HG02884 (cell line): ENCODE data around the gene TMEM106C.

ENCODE experiments used
- ATAC-seq: cut with Tn5 transposase; IDR thresholded peaks from one replicate; pipeline ENCODE4 v1.9.1; 2021; ENCODE audit warnings: mild to moderate bottlenecking, moderate library complexity; ENCODE audit not compliant: unreplicated experiment

The TMEM106C gene

GRCh38 chr12:47963340-47964040 is at the start of gene TMEM106C:
TSS of gene TMEM106C (plus strand) at chr12:47963596. CDS start at chr12:47964237, 641 bp downstream.
- ATAC-seq = peak; percentile 88

DNA sequence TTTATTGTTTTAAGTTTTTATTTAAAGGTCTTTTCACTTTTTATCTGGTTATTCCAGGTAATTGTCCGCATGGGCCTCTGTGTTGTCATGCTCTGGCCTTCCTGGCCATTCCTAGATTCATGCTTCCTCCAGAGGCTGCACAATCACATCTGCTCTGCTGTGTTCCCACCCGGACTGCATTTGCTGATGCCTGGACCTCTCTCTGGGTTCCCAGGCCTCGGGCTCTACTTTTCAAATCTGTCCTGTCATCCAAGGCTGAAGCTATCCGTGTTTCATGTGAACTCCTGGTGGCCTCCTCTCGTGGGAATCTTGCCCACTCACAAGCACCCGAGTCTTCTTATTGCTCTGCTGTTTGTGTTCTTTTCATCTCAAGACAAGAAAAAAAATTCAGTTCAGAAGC is 42.5 kb upstream of the TMEM106C start:
- ATAC-seq = no peak

DNA sequence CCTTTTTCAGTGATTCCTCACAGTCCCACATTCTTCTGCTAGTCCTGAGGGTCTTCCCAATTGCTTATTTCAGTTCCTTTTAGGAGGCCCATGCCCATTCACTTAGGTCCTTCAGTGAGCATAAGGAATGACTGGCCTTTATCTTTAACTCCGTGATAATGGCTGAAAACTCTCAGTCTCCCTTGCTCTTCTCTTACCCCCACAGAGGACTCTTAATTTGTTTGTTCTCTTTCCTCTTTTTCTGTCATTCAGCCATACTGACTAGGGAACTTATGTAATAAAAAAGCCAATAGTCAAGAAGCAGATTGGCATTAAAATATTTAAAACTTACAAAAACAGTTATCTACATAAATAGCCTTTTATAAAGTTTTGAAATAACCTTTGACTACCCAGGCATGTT is 41.5 kb upstream of the TMEM106C start:
- ATAC-seq = no peak

GRCh38 chr12:47927346-47927745 is 36.0 kb upstream of the TMEM106C start:
- no peak for ATAC-seq

- ATAC-seq = no peak
Measured at GRCh38 chr12:47930634-47931033, 32.8 kb upstream of the TMEM106C start.

GRCh38 chr12:47931187-47931586 is 32.2 kb upstream of the TMEM106C start:
- ATAC-seq = no peak

- no peak for ATAC-seq
Measured at GRCh38 chr12:47935184-47935583, 28.2 kb upstream of the TMEM106C start.

DNA sequence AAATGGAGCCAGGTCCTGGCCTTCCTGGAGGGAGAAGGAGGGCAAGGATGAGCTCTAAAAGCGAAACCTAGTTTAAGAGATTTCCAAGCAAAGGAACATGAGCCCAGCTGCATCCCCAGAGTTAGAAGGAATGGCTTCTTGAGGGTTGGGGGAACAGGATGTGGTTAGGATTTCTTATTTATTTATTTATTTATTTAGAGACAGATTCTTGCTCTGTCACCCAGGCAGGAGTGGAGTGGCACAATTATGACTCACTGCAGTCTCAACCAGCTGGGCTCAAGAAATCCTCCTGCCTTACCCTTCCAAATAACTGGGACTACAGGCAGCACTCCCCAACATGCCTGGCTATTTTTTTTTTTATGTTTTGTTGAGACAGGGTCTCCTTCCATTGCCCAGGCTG is 25.3 kb upstream of the TMEM106C start:
- ATAC-seq = no peak

- no peak for ATAC-seq
Measured at GRCh38 chr12:47938594-47938993, 24.8 kb upstream of the TMEM106C start.

GRCh38 chr12:47939009-47939601 is 24.3 kb upstream of the TMEM106C start:
- no peak for ATAC-seq

- no peak for ATAC-seq
Measured at GRCh38 chr12:47940773-47941474, 22.5 kb upstream of the TMEM106C start.

GRCh38 chr12:47941475-47941780 is 22.0 kb upstream of the TMEM106C start:
- ATAC-seq = no peak

DNA sequence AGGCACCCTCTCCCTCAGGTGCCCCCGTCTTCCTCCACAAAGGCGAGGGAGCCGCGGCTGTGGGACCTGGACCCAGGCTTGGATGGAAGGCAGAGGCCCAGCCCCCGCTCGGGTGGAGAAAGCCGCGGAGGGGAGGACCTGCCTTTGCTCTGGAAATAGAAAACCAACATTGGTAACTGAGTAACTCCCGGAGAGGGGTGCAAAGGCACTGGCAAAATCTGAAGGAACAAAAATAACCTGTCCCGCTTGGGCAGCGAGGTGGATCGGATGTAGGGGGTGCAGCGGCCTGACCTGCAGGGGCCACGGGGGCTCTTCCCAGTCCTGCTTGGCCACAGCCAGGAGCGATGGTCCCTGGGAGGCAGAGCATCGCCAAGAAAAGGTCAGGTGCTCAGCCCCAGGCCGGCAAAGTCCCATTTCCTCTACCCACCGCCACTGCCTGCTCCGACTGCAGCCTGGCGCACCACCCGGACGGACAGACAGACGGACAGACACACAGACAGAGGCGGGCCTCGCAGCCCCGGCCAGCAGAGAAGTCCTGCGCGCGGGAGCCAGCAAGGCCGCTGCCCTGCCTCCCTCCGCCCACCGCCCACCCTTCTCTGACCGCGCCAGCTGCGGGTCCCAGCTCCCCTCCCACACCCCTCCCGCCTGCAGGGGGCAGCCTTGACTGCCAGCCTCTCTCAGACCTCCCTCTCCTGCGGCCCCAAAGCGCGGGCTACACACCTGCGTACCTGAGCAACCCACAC is 21.4 kb upstream of the TMEM106C start:
- ATAC-seq = no peak

DNA sequence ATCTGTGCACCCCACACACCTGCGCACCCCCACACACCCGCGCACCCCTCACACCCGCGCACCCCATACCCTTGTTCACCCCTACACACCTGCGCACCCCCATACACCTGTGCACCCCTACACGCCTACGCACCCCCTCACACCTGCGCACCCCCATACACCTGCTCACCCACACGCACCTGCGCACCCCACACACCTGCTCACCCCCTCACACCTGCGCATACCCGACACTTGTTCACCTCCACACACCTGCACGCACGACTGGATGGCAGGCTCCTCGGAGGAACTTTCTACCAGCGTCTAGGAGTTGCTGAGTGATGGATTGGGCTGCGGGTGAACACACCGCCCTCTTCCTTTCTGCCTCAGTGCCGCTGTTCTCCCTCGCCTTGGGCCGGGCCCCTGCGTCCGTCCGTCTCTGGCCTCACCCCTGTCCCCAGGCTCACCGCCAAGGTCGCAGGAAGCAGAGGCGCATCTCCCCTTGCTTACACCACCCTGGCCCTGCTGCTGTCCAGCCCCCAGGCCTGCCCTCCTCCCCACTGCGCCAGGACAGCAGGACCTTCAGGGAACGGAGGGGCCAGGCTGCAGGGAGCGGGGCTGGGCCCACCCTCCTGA is 20.7 kb upstream of the TMEM106C start:
- no peak for ATAC-seq

DNA sequence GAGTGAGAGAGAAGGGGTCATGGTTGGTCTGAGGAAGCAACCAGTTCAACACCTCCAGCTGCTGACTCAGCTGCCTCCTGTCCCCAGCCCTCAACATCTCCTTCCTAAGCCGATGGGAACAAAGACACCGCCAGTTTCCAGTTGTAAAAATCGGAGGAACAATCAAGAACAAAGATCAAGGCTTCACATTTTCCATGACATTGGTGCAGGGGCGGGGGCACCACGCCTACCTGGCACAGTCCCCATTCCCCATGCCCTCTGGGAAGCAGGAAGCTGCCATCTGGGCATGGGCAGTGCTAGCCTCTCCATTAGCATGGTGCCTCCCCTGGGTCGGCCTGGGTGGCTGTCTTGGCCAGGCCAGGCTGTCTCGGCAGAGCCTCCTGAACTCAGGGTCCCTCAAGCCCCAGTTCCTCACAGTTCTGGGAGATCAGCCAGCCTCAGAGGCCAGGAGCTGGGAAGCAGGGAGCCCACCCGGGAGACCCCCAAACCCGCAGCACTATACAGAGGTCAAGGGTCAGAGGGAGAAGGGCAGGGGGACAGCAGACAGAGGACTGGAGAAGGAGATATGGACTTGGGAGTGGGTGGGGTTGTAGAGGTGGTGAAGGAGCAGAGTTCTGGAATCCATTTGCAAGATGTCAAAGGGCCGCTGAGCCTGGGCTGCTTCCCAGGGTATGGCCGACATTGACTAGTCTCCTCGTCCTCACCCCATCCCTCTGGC is 19.6 kb upstream of the TMEM106C start:
- no peak for ATAC-seq

- ATAC-seq = no peak
Measured at GRCh38 chr12:47944685-47945340, 18.6 kb upstream of the TMEM106C start.

- ATAC-seq = no peak
Measured at GRCh38 chr12:47945341-47945728, 18.1 kb upstream of the TMEM106C start.

- no peak for ATAC-seq
Measured at GRCh38 chr12:47946413-47947323, 16.7 kb upstream of the TMEM106C start.

DNA sequence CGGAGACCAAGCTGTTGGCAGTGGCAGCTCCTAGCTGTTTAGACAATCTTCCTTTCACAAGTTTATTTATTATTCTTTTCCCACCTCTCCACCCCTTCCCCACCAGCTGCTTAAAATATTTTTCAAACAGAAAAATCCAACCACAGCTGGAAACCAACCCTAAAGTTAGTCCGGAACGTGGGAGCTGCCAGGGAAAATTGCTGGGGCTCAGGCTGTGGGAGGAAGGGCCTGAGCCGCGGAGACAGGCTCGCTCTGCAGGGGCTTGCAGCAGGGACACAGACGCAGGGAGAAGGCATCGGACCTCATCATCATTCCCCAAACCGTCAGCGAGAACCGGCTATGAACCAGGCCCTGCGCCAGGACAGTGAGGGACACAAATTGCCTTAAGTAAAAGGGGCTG is 16.1 kb upstream of the TMEM106C start:
- ATAC-seq = no peak
